ENCODE data around the gene DPAGT1. TPM values are rescaled to one million over a fixed set of nuclear protein-coding genes. Genes with fewer than 3 reads are reported as not detected.

The DPAGT1 gene
- total RNA-seq, 1 donor from 2014 or later: 18.2 TPM

DNA sequence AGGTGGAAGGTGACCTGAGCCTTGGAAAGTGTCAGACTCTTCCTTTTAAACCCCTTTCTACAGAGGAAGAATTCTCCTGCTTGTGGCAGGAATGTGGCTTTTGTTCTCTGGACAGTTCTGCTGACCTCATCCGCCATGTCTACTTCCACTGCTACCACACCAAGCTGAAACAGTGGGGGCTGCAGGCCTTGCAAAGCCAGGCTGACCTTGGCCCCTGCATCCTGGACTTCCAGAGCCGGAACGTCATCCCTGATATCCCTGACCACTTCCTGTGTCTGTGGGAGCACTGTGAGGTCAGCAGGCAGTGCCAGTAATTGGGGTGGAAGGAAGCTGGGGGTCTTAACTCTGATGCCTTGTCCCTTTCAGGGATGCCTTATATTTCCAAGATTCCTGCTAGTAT is 29.0 kb upstream of the DPAGT1 start:
- Histone ChIP-seq H3K4me3 (no peak overlapping the region), H3K27ac (no peak overlapping the region), H3K36me3 (peaks cover 0 to 58% of the 10 kb centered on the region in 2 donors), H3K27me3 (no peaks in the 10 kb centered on the region), H3K4me1 (no peaks in the 10 kb centered on the region), H3K9me3 (no peaks in the 10 kb centered on the region)
- no peak for DNase-seq (ENCODE audit: extremely low spot score in 2 of 2)
- TF ChIP-seq CTCF (IDR thresholded peaks at IDR 0.05): no peak
- TF ChIP-seq POLR2A (IDR thresholded peaks at IDR 0.05): no peak
- TF ChIP-seq POLR2AphosphoS5 (IDR thresholded peaks at IDR 0.05; ENCODE audit: insufficient read depth in 1 of 2, low read depth in 1 of 2): no peak
- intact Hi-C loops (cut with DNase I): no loop called here

GRCh38 chr11:119126675-119127268 is 25.1 kb upstream of the DPAGT1 start:
- H3K4me3 ChIP-seq: no peak overlapping the region
- H3K36me3 ChIP-seq: peaks cover 0 to 42% of the 10 kb centered on the region in 2 donors
- TF ChIP-seq POLR2AphosphoS5 (IDR thresholded peaks at IDR 0.05; ENCODE audit: insufficient read depth in 1 of 2, low read depth in 1 of 2) (no peak), CTCF (IDR thresholded peaks at IDR 0.05) (no peak), POLR2A (IDR thresholded peaks at IDR 0.05) (no peak)
- H3K9me3 ChIP-seq: no peaks in the 10 kb centered on the region
- intact Hi-C loops (cut with DNase I): no loop called here
- DNase-seq (ENCODE audit: extremely low spot score in 2 of 2): no peak
- no peaks in the 10 kb centered on the region for H3K27me3 ChIP-seq
- H3K27ac ChIP-seq: no peak overlapping the region
- peaks cover 15% of the 10 kb centered on the region for H3K4me1 ChIP-seq

DNA sequence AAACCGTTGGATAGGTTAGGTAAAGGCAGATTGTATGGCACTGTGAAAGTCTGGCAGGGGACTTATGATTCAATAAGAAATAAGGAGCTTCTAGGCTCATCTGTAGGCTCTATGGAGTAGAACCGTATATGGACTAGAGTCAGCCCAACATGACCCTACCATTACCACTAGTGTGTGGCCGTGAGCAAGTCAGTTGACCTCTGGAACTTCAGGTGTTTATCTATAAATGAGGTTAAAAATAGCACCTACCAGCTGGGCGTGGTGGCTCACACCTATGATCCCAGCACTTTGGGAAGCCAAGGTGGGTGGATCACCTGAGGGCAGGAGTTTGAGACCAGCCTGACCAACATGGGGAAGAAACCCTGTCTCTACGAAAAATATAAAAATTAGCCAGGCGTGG is 24.2 kb upstream of the DPAGT1 start:
- DNase-seq (ENCODE audit: extremely low spot score in 2 of 2): no peak
- Histone ChIP-seq H3K36me3 (peaks cover 0 to 32% of the 10 kb centered on the region in 2 donors), H3K9me3 (no peaks in the 10 kb centered on the region), H3K27me3 (no peaks in the 10 kb centered on the region), H3K27ac (no peak overlapping the region), H3K4me3 (no peak overlapping the region), H3K4me1 (peaks cover 18% of the 10 kb centered on the region)
- intact Hi-C loops (cut with DNase I): no loop called here
- TF ChIP-seq CTCF (IDR thresholded peaks at IDR 0.05): no peak
- TF ChIP-seq POLR2AphosphoS5 (IDR thresholded peaks at IDR 0.05; ENCODE audit: insufficient read depth in 1 of 2, low read depth in 1 of 2): no peak
- no peak for TF ChIP-seq POLR2A (IDR thresholded peaks at IDR 0.05)

DNA sequence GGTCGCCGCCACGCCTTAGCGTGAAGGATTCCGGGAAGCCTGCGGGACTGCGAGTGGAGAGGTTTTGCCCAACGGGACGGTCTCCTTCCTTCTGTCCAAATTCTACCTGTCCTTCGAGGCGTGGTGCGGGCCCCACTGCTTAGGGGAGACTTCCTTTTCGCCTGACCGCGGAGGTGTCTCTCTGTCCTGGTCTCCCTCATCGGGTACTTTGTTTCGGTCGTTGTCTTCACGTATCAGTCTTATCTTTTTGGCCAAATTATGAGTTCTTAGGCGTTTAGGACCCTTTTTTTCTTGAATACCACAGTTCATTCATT is 20.1 kb upstream of the DPAGT1 start:
- no peak for DNase-seq (ENCODE audit: extremely low spot score in 2 of 2)
- peaks cover 24% of the 10 kb centered on the region for H3K4me1 ChIP-seq
- no peaks in the 10 kb centered on the region for H3K9me3 ChIP-seq
- peak overlapping the region; percentile 72 for H3K27ac ChIP-seq
- no peak for TF ChIP-seq POLR2A (IDR thresholded peaks at IDR 0.05)
- no peak for TF ChIP-seq POLR2AphosphoS5 (IDR thresholded peaks at IDR 0.05; ENCODE audit: insufficient read depth in 1 of 2, low read depth in 1 of 2)
- TF ChIP-seq CTCF (IDR thresholded peaks at IDR 0.05): no peak
- H3K4me3 ChIP-seq: peak overlapping the region; percentile 78 to 94
- H3K36me3 ChIP-seq: peaks cover 0 to 14% of the 10 kb centered on the region in 2 donors
- H3K27me3 ChIP-seq: no peaks in the 10 kb centered on the region
- intact Hi-C loops (cut with DNase I): no loop called here

DNA sequence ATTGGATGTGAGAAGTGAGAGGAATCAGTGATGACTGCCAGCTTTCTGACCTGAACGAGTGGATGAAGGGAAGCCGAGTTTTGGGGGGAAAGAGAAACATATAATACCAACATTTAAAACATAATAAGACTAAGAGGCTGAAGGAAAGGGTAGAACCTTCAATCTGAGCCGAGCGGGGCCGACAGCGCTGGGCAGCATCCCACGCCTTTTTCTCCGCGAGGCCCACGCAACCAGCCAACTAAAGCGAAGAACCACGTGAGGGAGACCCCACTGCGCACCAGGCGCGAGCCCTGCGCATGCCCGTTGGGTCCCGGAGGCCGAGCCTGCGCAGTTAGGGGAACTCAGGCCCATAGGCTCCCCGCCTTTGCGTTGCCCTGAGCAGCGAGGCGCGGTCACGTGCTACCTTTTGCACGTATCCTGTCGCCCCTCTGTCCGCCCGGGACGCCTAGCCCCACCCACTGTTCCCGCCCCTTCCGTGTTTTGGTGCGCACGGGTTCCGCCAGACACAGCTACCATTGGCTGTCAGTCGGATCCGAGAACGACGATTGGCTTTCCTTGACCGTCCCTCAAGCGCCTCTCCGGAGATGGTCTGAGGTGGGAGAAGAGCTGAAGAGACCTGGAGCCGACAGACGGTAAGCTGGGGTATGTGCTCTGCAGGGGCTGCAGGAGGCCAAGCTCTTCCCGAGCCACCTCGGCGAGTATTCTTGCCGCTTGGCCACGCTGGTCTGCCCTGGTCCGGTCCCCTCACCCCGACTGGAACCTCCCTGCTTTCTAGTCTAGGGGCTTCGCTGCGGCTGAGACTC is 19.6 kb upstream of the DPAGT1 start, which contains the start of gene HINFP:
HINFP (plus strand) TSS at position 573 of the 803 bp plus-strand sequence. CDS start 5,365 bp downstream, outside the sequence.
- peak; percentile 99 for DNase-seq (ENCODE audit: extremely low spot score in 2 of 2)
- TF ChIP-seq POLR2A (IDR thresholded peaks at IDR 0.05) (peak in 1 of 2 donors; percentile 71), CTCF (IDR thresholded peaks at IDR 0.05) (peak in 1 of 3 experiments; percentile 28), POLR2AphosphoS5 (IDR thresholded peaks at IDR 0.05; ENCODE audit: insufficient read depth in 1 of 2, low read depth in 1 of 2) (peak; percentile 94 to 97)
- H3K27me3 ChIP-seq: no peaks in the 10 kb centered on the region
- intact Hi-C loops (cut with DNase I): no loop called here
- peaks cover 0 to 14% of the 10 kb centered on the region in 2 donors for H3K36me3 ChIP-seq
- peak within 1 kb of the TSS; percentile 76 for H3K27ac ChIP-seq
- H3K4me1 ChIP-seq: peaks cover 24% of the 10 kb centered on the region
- no peaks in the 10 kb centered on the region for H3K9me3 ChIP-seq
- peak within 1 kb of the TSS; percentile 78 to 94 for H3K4me3 ChIP-seq
